GM18868 (cell line): ENCODE results near the gene BET1L.
"Not testable (repeated sequence)": the region's sequence is repeated elsewhere in the genome, so short reads cannot be mapped to it uniquely, and the experiment has no call there.

ENCODE experiments used
- ATAC-seq: cut with Tn5 transposase; IDR thresholded peaks from one replicate; pipeline ENCODE4 v1.9.1; 2021; ENCODE audit warnings: mild to moderate bottlenecking, moderate library complexity; ENCODE audit not compliant: unreplicated experiment

The BET1L gene

GRCh38 chr11:207208-207862 is at the start of gene BET1L, which contains the start of gene RIC8A:
Gene BET1L, minus strand, starts transcription at chr11:207399. Its CDS starts 78 bp downstream, at chr11:207321.
Gene RIC8A, plus strand, starts transcription at chr11:207708. Its CDS starts 1,147 bp downstream, at chr11:208855.
- ATAC-seq: peak; percentile 79

GRCh38 chr11:255816-256215 is 48.6 kb upstream of the BET1L start:
- ATAC-seq: no peak

DNA sequence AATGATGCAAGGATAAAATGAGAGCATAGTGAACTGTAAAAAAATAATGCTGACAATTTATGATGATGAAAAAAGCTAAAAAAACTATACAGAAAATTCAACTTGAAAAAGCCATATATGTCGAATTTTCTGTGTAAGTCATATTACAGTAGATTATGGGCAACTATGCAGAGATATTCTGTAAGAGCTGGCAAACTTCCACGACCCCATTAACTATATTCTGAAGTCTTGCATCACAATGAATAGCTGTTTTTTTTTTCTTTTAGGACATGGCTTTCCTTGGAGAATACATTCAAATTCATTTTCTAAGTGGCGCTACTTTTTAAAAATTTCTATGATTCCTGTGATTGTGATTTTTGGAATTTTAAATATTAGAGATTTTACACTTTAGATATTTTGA is 48.0 kb upstream of the BET1L start:
- ATAC-seq: no peak

- no peak for ATAC-seq
These were observed 46.7 kb upstream of the BET1L start for GRCh38 chr11:253886-254270.

- no peak for ATAC-seq
These were observed 46.1 kb upstream of the BET1L start for GRCh38 chr11:253160-253885.

DNA sequence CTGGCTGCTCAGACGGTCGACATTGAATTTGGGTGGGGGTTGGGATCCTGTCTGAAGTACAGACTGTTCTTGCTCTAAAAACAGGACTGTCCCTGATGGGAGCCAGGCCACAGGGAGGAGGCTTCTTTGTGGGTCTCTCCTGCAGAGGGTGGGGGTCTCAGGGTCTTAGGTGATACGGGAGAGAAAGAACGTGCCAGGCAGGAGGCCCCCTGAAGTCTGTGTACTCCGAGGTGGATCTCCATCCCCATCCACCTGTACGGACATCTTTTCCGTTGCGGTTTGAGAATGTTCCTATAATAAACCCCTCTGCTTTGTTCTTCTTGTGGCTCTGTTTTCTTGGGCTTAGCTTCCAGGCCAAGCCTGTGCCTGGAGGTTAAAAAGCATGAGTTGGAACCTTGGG is 45.5 kb upstream of the BET1L start:
- ATAC-seq: no peak

DNA sequence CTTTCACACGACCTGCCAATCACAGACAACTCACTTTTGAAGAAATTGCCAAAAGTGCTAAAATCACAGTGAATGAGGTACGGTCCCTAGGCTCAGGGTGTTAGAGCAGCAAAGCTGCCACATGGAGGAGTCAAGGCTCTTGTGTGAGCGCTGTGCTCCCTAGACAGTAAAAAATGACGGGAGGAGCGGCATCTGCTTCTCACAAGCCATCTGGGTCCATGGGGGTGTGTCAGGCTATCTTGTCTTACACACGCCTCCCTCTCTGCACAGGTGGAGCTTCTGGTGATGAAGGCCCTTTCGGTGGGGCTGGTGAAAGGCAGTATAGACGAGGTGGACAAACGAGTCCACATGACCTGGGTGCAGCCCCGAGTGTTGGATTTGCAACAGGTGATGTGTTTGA is 44.4 kb upstream of the BET1L start:
- ATAC-seq: no peak

- ATAC-seq: no peak
These were observed 43.6 kb upstream of the BET1L start for GRCh38 chr11:250740-251299.

- ATAC-seq: no peak
These were observed 43.1 kb upstream of the BET1L start for GRCh38 chr11:250274-250673.

- ATAC-seq: no peak
These were observed 41.9 kb upstream of the BET1L start for GRCh38 chr11:249062-249461.

GRCh38 chr11:244376-244775 is 37.2 kb upstream of the BET1L start:
- no peak for ATAC-seq

- no peak for ATAC-seq
These were observed 34.4 kb upstream of the BET1L start for GRCh38 chr11:241634-242033.

GRCh38 chr11:240315-240714 is 33.1 kb upstream of the BET1L start:
- no peak for ATAC-seq

GRCh38 chr11:238346-238745 is 31.1 kb upstream of the BET1L start:
- not testable (repeated sequence) for ATAC-seq

DNA sequence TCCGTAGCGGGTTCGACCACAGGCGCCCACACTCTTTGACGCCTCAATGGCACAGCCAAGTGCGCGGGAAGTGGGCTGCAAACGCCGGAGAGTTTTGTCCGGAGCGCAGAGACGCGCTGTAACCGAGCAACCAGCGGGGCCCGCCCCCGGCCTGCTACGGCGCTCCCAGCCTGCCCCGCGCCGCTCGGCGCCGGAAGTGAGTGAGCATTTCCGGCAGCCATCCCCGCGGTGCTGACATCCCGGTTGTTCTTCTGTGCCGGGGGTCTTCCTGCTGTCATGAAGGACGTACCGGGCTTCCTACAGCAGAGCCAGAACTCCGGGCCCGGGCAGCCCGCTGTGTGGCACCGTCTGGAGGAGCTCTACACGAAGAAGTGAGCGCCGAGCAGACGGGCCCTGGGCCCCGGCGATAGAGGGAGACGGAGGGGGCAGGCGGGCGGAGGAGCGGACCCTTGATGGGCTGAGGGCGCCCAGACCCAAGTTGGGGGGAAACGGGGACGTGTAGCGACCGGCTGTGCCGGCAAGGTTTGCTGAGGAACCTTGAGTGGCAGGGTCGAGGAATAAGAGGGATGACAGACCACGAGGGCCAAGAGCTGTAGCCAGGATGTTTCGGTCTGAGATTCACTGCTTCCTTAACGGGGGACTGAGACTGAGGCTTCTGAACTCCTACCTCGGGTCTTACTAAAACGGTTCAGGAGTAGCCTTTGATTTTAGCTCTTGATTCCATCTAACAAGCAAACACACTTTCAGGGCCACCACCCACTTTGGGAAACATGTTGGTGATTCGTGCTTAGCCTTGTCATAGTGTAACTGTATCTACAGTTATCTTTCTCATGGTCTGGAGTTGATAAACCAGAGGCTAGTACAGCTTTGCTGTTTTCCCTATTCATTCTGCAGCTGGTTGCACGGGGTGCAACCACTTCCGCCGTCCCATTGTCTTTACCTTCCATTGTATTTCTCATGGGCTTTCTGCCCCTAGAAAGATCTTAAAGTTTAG is 29.9 kb upstream of the BET1L start, which contains the start of gene PSMD13:
PSMD13 (plus strand) TSS at position 203 of the 994 bp plus-strand sequence; CDS start at position 277, 74 bp downstream.
- peak; percentile 84 for ATAC-seq

DNA sequence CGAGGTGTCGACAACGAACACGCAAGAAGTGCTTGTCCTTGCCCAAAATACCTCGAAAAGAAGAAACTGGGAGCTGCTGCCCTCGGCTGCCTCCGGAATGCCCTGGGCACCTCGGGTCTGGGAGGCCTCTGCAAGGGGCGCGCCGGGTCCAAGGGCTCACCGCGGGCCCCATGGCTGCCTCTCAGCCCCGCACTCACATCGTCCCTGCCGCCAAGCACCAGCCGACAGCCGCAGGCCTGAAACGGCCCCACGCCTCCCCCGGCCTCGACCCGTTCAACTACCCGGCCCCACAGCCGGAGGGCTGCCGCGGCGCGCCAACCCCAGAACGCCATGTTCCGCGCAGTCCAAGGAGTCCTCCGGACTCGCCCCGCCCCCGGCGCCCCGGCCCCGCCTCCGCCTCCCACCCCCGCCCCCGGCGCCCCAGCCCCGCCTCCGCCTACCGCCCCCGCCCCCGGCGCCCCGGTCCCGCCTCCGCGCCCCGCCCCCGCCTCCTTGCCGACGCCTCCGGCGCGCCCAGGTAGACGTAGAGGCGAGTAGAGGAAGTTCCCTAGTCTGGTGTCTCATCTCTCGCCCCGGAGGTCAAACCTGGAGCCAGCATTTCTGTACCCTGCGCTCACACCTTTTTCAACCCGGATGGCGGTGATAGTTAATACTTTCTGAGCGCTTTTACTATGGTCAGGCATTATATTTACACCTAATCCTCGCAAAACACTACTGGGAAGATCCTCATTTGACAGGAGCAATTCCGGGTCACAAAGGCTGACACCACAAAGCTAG is 29.0 kb upstream of the BET1L start, which contains the start of gene SIRT3:
SIRT3 (minus strand) TSS at position 346 of the 777 bp plus-strand sequence; CDS start at position 332, 14 bp downstream.
- peak; percentile 64 for ATAC-seq

DNA sequence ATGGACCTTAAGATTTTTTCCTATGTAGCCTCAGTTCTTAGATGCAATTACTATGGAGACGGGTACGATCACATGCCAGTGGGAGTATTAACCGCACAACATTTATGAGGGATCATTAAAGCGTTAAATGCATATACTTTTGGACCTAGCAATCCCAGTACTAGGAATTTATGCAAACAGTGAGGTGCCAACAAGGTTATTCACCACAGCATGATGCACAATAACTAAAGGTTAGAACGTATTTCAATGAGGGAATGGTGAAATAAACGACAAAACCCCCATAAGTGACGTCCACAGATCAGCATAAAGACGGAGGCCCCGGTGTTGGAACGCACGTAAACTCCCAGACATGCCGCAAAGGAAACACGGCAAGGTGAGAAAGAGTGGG is 28.4 kb upstream of the BET1L start:
- ATAC-seq: peak; percentile 16

- ATAC-seq: no peak
These were observed 28.0 kb upstream of the BET1L start for GRCh38 chr11:235180-235579.

- no peak for ATAC-seq
These were observed 25.8 kb upstream of the BET1L start for GRCh38 chr11:232783-233565.
